AG20443 (cell line): ENCODE measurements around the gene CNNM3.

Source experiments
- DNase-seq: peaks from one replicate; pipeline ENCODE4 v3.0.0; 2012; ENCODE audit warnings: low spot score, mixed read lengths

CNNM3 gene

DNA sequence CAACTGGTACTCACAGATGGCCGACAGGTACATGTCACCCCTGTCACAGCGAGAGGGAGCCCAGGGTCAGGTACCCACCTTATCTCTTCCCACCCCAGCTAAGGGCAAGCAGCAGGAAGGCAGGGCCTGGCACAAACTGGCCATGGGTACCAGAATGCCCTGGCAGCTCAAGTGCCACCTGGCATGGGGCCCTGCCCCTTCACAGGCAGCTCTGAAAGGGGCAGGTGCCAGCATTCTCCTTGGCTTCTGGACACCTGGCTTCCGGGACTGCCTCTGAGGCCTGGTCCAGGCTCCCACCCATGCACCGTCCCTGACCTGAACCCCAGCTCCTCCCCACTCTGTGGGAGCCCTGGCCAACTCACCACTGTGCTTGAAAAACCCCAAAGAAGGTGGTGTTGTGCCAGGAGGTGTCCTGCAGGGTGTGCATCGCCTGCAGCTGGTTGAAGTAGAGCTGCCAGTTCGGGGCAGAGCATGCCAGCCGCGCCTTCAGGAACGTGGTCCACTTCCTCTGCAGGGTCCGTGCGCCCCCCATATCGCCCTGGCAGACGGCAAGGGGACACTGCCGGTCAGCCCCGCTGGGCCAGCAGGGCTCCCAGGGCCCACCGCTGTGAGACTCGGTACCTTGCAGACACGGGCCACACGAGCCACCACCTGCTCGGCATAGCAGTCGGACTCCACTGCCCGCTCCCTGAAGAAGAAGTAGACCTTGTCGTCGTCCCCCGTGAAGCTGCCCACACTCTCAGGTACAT, 48.4 kb downstream of the CNNM3 start:
- no peak for DNase-seq

DNA sequence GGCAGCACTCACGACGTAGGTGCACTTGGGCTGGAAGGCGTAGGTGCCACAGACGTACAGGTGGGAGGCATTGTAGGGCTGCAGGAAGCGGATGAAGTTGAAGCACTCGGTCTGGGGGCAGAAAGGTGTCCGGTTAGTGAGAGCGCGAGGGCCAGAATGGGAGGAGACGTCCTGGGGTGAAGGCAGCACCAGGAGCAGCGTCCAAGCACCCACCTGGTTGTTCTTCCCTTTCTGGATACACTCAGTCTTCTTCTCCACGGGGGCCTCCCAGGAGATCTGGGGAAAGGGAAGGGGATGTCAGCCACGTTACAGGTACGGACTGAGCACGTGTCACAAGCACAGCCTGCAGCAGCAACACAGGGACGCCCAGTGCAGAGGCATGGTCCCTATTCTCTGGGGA, 49.6 kb downstream of the CNNM3 start:
- no peak for DNase-seq

DNA sequence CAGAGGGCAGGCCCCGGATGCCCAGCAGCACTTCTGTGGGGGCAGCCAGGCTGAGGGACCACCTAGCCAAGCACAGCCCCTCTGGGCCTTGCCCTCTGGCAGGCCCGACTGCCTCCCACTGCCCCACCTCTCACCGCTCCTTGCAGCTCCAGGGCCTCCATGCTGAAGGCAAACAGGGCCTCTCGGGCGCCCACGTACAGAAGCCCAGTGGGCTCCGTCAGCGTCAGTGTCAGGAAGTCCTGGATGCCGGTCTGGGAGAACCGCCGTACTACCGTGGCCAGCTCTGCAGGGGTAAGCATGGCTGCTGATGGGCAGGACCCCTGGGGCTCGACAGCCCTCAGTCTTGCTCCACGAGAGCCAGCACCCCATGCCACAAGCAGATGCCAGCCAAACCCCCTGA, 50.1 kb downstream of the CNNM3 start:
- DNase-seq = no peak

DNA sequence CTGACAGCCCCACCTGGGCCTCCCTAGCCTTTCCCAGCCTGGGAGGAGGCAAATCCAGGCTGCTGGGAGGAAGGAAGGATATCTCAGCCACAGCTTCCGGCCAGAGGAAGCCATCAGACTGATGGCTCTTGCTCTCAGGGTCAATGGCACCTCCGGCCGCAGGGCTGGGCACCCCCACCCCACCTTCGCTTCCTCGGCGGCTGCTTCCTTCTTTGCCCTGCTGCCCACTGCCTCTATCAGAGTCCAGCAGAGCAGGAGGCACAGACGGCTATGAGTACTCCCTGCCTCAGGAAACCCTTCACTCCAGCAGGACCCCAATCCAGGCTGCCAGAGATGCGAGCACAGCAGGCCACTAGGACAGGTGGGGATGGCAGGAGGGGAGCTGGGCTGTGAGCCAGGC, 50.5 kb downstream of the CNNM3 start:
- DNase-seq = no peak

DNA sequence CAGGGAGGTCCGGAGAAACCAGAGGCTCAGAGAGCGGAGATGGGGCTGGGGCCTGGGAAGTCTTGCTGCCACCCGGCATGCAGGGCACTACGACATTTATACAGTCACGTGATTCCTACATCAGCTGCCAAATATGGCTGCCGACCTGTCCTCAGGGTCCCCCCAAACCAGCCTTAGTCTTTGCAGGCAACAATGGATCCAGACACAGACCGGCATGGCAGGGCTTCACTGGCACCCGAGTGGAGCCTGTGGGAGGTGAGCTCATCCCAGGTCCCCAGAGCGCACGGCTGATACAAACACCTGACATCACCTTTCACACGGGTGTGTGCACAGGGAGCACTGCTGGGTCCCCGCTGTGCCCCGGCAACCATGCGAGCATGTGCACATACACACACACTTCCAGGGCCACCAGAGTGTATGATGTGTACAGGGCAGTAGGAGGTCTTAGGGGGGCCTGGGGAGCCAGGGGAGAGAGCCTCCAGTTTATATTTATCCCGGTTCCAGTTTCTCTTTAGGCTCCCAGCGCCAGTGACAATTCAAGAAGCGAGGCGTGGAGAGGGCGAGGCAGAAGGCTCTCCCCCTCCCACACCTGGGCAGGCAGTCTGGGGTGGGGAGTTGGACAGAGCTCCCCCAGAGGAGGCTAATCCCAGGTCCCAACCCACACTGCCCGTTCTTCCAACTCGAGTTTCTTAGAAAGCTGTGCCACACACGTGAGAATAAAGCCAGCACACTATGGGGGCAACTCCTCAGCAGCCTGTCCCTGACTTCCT, 51.1 kb downstream of the CNNM3 start:
- DNase-seq = no peak

DNA sequence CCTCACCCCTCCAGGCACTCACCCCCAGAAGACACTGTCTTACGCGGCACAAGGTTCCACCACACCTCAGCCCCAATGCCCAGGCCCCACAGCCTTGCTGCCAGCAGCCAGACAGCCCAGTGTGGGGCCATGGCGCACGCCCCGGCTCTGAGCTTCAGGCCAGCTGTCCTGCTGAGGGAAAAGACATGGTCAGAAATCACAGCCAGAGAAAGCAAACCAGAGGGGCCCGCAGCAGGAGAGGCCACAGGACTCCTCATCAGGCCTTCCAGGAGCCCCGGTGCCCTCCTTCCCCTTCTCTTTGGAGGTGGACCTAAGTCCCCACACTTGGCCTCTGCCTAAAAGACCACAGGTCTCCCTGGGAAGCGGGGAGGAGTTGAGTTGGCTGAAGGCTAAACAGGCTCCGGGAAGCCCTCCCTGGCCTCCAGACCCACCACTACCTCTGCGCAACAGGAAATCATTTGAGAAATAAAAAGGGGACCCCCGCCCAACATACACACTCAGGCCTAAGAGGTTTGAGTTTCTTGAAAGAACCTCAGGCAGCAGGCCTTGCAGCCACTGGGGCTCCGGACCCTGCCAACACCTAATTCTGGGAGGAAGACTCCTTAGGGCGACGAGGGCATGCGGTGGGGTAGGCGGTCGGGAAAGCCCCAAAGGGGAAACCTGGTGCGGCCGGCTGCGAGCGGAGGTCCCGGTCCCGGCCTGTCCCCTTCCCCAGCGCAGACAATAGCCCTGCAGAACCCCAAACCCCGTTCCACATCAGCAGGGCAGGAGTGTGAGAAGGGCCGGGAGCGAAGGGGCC, 51.9 kb downstream of the CNNM3 start:
- no peak for DNase-seq

DNA sequence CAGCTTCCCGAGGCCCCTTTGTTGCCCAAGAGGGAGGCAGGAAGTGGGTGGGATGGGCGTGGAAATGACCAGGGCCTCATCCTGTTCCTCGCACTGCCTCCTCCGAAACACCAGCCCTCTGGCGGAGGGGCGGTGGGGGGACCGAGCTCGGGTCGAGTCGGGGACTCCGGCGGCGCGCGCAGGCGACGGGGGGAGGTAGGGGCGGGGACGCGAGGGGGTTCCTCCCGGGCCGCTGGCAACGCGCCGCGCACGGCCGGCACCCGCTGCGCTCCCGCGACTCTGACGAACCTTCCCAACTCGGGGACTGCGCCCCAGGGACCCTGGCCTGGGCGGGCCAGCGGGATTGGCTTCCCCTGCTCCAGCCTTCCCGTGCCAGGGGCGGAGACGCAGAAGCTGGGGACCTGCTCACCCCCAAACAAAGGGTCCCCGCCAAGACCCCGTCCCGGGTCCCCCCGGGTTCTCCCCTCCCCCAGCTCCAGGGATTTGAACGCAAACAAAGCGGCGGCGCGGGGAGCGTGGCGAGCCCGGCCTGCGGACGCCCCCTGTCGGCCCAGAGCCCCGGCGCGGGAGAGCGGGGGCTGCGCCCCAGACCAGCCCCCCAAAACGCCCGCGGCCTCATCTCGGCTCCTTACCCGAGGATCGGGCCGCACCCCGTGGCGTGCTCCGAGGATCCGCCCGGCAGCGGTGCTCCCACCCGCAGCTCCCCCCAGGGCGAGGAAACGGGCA, 52.6 kb downstream of the CNNM3 start:
- DNase-seq = peak; percentile 94

DNA sequence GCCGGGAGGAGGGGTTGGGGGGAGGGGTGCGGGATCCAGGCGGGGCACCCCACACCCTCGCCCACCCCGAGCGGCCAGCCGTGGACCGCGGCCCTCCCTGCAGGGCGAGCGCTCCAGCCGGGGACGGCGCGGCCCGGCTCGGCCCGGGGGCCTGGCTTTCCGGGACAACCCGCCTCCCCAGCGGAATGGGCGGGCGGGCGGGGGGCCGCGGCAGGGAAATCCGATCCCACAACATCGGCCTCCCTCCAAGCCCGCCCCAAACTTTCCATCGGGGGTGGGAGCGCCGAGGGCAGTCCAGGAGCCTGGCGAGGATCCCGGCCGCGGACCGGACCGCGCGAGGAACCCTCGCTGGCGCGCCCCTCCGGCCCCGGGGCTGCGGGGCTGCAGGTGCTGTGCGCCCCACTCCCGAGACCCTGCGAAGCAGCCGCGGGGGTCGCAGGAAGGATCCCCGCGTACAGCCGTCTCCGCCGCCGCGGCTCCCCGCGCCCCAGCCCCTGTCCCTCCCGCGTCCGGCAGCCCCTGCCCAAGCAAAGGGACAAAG, 53.3 kb downstream of the CNNM3 start:
- DNase-seq = peak; percentile 88

DNA sequence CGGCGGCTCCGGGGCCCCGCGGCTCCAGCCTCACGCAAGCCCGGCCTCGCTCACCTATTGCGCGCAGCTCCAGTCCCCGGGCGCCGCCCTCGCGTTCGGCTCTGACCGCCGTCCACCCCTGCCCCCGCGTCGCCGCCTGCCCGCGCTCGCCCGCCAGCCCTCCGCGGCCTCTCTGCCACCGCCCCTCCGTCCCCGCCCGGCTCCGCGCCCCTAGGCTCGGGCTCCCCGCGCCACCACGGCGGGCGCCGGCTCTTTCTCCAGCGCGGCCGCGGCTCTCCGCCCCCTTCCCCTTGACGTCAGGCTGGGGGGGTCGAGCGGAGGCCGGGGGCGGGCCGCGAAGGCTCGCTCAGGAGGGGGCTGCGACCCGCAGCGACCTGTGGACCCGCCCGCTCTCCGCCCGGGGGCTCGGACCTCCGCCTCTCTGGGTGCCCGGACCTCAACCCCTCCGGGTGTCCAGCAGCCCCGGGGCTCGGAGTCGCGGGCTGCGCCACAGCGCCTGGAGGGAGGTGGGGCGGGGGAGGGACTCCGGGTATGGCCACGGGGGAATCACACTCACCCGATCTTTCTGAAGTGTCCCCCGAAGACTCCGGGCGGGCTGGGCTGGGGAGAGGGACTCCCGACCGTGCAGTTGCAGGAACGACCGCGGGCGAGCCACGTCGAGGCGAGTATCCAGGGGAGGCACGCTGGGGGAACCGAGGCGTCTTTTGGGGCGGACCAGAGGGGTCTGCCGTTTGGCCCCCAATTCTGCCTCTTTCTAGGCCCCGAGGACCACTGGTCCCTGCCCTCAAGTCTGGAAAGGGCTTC, 54.0 kb downstream of the CNNM3 start, which contains the start of gene SEMA4C:
Gene SEMA4C, minus strand, starts transcription at position 259 of the 804 bp plus-strand sequence. CDS start 2,194 bp downstream, outside the sequence.
- peak; percentile 75 for DNase-seq

DNA sequence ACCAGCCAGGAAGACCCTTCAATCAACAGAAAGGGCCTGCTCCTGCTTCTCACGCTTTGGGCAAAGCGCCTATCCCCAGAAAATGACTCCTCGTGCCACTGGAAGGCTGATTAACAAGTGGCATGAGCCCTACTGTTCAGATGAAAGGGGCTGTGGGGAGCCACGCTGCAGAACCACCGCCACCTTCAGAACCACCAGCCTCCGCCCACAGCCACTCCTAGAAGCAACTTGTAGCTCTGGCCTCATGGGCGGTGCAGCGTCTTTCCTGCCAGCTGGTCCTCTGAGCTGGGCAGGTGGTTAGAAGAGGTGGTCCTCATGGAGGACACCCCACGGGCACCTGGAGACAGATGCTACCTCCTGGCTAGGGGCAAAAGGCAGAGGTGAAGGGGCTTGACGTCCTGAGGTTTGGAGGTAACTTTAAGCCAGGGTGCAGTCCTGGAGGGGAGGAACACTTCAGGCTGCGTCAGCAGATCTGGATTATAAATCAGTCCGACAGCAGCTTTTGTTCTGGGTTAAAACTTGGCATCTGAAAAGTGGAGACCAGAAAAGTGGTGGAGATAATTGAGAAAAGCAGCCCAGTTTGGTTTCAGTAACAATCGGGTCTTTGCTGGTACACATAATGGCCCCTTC, 54.7 kb downstream of the CNNM3 start:
- DNase-seq = no peak

DNA sequence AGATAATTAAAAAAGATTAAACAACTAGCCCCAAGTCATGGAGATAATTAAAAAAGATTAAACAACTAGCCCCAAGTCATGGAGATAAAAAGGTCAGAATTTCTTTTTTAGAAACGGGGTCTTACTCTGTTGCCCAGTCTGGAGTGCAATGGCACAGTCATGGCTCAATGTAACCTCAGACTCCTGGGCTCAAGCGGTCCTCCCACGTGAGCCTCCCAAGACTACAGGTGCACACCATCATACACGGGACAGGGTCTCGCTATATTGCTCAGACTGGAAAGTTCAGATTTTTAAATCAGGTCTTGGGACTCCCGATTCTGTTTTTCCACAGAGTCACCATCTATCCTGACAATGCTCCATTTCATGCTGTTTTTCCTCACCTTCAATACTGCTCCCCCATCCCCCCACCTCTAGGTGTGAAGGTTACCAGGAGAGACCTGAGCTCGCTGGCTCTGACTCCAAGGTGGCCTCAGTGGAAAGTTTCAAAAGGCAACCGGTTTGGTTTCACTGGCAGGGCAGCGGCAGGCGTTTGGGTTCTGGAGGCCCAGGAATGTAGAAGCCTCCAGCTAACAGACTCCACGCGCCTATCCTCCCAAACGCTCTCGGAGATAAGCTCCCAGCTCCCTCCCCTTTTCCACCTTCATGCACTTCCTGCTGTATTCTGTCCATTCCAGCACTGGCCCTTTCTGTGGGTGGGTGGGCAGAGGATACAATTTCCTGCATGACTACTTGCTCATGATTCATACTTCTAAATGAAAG, 56.7 kb downstream of the CNNM3 start:
- DNase-seq = no peak

DNA sequence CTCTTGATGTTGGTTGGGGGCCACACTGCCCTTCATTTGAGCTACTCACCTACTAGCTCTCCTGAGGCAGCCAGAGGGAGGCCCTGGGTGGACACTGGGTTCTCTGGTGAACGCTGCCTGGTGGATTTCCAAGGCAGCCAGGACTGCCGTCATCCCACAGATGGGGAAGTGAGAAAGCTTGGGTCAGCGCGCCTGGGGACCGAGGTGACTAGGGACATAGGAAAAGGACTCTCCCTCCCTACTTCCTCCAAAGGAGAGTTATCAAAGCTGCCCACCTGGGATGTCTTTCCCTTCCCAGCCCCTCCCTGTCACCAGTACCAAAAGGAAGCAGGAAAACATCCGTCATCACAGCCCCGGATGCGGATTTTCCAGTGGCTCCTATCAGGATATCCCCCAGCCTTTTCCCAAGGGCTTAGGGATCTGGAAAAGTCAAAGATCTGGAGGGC, 57.6 kb downstream of the CNNM3 start:
- no peak for DNase-seq

DNA sequence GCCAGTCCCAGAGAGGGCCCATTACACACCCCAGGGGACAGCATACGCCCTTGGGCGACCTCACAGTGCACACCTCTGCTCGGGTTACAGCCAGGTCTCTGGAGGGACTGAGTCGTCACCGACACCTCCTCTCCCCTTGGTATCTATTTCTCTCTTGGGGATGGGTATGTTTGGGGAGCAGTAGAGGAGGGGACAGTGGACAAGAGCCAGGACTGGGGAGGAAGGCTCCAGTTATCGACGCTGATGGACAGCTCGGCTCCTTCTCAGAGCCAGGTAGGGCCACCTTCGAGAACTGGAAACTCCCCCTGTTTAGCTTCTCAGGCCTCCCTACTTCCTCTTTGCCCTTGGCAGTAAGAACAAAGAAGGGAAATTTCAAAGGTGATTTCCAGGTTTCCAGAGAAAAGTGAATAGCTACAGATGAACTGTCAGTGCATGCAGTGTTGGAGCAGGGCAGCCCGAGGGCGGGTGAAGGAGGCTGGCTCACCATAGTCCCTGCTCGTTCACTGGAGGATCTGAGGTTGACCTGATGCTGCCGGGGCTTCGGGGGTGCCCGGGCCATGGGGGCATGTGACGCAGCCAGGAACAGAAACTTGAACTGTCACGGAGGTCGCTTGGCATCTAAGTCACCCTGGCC, 58.2 kb downstream of the CNNM3 start:
- DNase-seq = no peak

DNA sequence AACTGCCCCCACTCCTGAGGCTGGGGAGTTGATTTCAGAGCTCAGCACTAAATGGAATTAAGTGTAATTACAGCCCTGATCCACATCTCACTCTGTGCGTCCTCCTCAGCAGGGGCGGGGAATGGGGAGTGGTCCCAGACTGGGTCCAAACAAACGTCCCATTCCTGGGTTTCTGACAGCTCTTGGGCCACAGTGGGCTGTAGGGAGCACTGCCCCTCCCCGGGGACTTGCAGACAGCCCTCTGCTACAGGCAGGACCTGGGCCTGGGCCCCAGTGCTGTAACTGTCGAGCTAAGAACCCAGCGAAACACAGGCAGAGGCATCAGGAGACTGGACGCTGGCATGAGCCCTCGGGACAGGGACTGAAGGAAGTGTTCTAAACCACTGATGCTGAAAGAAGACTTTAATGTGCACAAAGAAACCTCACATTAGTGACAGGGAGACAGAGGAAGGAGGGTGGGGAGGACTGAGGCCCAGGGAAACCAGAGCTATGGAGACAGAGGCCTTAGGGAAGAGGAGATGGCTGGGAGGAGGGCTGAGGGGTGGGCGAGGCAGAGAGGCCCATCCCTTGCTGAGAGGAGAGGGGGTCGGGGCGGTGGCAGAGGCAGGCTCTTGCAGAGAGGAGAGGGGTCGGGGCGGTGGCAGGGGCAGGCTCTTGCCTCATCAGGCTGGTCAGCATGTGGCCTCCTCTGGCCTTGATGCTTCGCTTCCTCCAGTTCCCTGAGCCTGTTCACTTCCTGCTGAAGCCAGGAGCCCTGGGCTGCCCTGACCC, 59.6 kb downstream of the CNNM3 start:
- DNase-seq = no peak

DNA sequence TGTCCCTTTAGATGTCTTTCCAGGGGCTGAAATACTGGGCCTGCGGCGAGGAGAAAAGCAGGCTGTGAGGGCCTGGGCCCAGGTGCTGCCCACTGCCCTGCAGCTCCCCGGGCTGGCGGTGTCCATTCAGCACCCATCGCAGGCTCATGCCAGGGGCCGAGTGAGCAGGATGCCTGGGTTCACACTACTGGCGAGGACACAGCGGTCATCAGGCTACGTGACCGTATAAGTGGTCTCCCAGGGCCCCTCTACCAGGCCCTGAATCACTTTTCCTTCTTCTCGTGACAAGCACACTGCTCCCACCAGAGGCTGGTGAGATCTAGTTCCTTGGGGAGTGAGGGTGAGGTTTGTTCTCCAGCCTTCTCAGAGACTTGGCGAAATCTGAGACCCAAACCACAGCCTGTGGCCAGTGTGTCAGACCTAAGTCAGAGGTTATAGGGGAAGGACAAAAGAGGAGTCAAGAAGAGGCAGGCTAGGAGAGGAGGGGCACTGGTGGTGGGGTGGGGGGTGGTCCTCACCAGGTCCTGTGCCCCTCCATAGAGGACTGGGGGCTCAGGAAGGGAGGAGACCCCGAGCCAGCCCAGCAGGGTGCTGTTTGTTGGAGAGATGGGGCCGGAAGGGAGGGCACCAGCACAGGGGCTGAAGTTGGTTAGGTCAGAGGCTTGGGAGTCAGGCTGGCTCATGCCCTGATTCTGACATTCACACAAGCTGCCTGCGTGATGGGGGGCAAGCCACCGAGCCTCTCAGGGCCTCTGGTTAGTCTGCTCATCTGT, 60.4 kb downstream of the CNNM3 start:
- DNase-seq = no peak

DNA sequence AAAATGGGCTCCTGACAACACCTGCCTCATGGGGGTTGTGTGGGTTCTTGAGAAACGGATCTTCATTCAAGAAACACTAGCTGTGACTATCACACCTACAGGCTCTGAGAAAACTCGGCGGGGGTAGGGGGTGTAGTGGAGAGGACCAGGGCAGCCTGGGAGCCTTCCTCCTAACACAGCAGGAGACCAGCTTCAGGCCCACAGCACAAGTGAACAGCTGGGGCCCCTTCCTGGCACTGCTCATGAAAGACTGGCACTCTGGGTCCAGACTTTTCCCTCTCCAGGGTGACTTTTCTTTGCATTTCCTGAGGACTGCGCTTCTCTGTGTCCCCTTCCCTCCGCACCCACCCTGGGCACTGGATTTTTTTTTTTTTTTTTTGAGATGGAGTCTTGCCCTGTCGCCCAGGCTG, 61.0 kb downstream of the CNNM3 start:
- DNase-seq = no peak

DNA sequence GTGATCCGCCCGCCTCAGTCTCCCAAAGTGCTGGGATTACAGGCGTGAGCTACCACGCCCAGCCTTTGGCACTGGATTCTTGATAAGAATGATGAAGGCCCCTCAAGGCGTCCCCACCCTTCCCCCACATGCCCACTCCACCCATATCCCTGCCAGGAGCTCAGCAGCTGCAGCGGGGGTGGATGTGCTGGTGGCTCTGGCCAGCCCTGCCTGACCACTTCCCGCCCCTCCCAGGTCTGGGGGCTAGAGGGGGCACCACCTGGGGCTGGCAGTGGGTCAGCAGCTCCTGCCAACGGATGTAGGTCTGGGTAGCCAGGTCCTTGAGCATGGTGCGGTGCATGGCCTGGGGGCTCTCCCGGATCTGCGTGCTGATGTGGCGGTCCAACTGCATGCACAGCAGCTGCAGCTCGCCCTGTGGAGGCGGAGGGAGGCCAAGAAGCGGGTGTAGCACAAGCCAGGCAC, 61.6 kb downstream of the CNNM3 start:
- DNase-seq = no peak
